SJCRH30 (cell line): ENCODE measurements around the gene TRPV4. TPM values are rescaled to one million over a fixed set of nuclear protein-coding genes. Genes with fewer than 3 reads are reported as not detected.

ENCODE experiments used
- DNase-seq, 2 experiments: peaks; one replicate each; pipeline ENCODE4 v3.0.0-alpha.2; 2015 to 2020
- H3K27ac ChIP-seq: fragments of 250-450 bp; sonication (Bioruptor Pico); 2 replicates; pipeline ENCODE4 v1.5.1; 2020; ENCODE audit warnings: mild to moderate bottlenecking, moderate library complexity
- H3K27me3 ChIP-seq: fragments of 250-450 bp; sonication (Bioruptor Pico); 2 replicates; pipeline ENCODE4 v1.5.1; 2020; ENCODE audit warnings: mild to moderate bottlenecking, moderate library complexity
- H3K36me3 ChIP-seq: fragments of 250-450 bp; sonication (Bioruptor Pico); 2 replicates; pipeline ENCODE4 v1.5.1; 2020; ENCODE audit warnings: mild to moderate bottlenecking, moderate library complexity
- H3K4me1 ChIP-seq: fragments of 250-450 bp; sonication (Bioruptor Pico); 2 replicates; pipeline ENCODE4 v1.5.1; 2020; ENCODE audit warnings: mild to moderate bottlenecking, moderate library complexity
- H3K4me3 ChIP-seq: fragments of 250-450 bp; sonication (Bioruptor Pico); 2 replicates; pipeline ENCODE4 v1.5.1; 2020; ENCODE audit warnings: mild to moderate bottlenecking, moderate library complexity
- H3K9me3 ChIP-seq: fragments of 250-450 bp; sonication (Bioruptor Pico); replicated peaks from 2 replicates; pipeline ENCODE4 v1.5.1; 2020; ENCODE audit warnings: mild to moderate bottlenecking, moderate library complexity
- total RNA-seq: library from RNA; depleted of rRNA; stranded (reverse); fragments of >200 nt; shearing (Covaris generic); gene quantifications from 2 replicates; pipeline ENCODE4 v1.2.3, GENCODE V29; 2014; rRNA removed

The TRPV4 gene
- total RNA-seq, result 2.4 and 2.9 TPM in 2 replicates

GRCh38 chr12:109833307-109834189 lies at the start of gene TRPV4:
Gene TRPV4 (minus strand): TSS chr12:109833398. CDS start chr12:109814796, 18,602 bp downstream.
- H3K36me3 ChIP-seq, result no peaks in the 10 kb centered on the region
- H3K4me3 ChIP-seq, result peak within 1 kb of the TSS; percentile 74
- DNase-seq, result peak; percentile 45 to 58
- no peak within 1 kb of the TSS for H3K27ac ChIP-seq
- H3K9me3 ChIP-seq, result no peaks in the 10 kb centered on the region
- no peaks in the 10 kb centered on the region for H3K27me3 ChIP-seq
- no peaks in the 10 kb centered on the region for H3K4me1 ChIP-seq

GRCh38 chr12:109881752-109882151 lies 48.6 kb upstream of the TRPV4 start:
- H3K27ac ChIP-seq, result no peak overlapping the region
- no peaks in the 10 kb centered on the region for H3K36me3 ChIP-seq
- DNase-seq, result no peak
- no peaks in the 10 kb centered on the region for H3K4me1 ChIP-seq
- H3K9me3 ChIP-seq, result no peaks in the 10 kb centered on the region
- H3K27me3 ChIP-seq, result no peaks in the 10 kb centered on the region
- H3K4me3 ChIP-seq, result no peak overlapping the region

- H3K36me3 ChIP-seq, result no peaks in the 10 kb centered on the region
- no peaks in the 10 kb centered on the region for H3K9me3 ChIP-seq
- no peaks in the 10 kb centered on the region; the same call in 1 of the 2 replicates for H3K4me1 ChIP-seq
- H3K4me3 ChIP-seq, result peak overlapping the region; percentile 96
- H3K27me3 ChIP-seq, result no peaks in the 10 kb centered on the region
- DNase-seq, result no peak
- H3K27ac ChIP-seq, result no peak overlapping the region
Observed at GRCh38 chr12:109880938-109881337, 47.7 kb upstream of the TRPV4 start.

DNA sequence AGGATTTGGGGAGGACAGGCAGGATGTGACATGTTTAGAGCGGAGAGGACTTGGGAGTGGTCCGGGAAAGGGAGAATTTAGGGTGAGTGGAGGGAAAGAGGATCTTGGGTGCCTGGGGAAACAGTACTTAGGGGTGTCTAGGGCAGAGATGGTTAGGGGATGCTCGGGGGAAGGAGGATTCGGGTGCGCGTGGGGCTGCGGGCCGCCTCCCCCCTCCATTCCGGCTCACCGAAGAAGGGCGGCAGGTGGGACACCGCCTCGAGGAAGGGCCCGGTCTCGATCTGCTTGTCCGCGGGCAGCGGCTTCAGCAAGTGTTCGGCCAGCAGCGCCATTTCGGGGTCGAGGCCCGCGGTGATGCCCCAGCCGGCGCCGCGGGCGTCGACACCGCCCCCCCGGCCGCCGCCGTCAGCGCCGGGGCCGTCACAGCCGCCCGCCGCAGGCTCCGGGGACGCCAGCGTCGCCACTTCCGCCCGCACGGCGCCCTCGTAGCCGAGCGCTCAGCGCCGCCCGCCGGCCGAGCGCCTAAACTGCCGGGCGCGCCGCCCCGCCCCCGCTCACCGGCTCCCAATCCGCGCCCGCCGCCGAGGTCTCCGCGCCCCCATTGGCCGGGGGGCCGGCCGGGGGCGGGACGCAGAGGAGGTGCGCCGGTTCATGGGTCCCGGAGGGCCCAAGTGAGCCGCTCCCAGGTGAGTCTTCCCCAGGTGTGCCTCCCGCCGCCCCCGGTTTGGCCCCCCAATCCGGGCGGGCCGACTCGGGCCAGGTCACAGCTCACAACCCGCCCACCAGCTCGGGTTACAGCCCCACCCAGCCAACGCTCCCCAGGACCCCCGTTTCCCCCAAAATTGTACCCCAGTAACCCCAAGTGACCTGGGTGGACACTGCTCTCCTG lies 47.1 kb upstream of the TRPV4 start, which contains the start of gene GLTP:
TSS of gene GLTP (minus strand) at position 499 of the 889 bp plus-strand sequence. CDS start at position 332, 167 bp downstream.
- Histone ChIP-seq H3K27ac (peak within 1 kb of the TSS; percentile 34; the same call in 1 of the 2 replicates), H3K9me3 (no peaks in the 10 kb centered on the region), H3K36me3 (no peaks in the 10 kb centered on the region), H3K4me3 (peak within 1 kb of the TSS; percentile 96), H3K4me1 (peaks cover 6% of the 10 kb centered on the region; the same call in 1 of the 2 replicates), H3K27me3 (no peaks in the 10 kb centered on the region)
- peak; percentile 67 to 86 for DNase-seq

GRCh38 chr12:109879351-109880042 lies 46.3 kb upstream of the TRPV4 start:
- peak in 1 of 2 experiments; percentile 26 for DNase-seq
- no peaks in the 10 kb centered on the region for H3K9me3 ChIP-seq
- H3K27ac ChIP-seq, result peak overlapping the region; percentile 34; the same call in 1 of the 2 replicates
- no peaks in the 10 kb centered on the region for H3K27me3 ChIP-seq
- H3K36me3 ChIP-seq, result no peaks in the 10 kb centered on the region
- peaks cover 8% of the 10 kb centered on the region; the same call in 1 of the 2 replicates for H3K4me1 ChIP-seq
- peak overlapping the region; percentile 96 for H3K4me3 ChIP-seq

DNA sequence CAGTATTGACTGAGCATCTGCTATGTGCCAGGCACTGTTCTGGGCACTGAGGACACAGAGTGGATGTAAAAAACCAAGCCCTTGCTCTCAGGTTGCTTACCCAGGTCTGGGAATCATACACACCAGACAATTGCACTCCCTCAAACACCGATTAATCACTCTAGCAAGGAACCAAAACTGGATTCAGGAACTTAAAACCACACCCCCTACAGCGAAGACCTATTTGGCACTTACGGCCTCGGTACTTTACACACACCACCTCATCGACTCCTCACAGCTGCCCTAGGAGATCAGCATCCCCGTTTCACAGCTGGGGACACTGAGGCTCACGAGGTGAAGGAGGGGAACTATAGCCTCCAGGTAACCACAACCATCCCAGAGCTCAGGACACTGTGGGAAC lies 45.6 kb upstream of the TRPV4 start:
- Histone ChIP-seq H3K4me3 (peak overlapping the region; percentile 96; the same call in 1 of the 2 replicates), H3K36me3 (no peaks in the 10 kb centered on the region), H3K4me1 (peaks cover 8% of the 10 kb centered on the region; the same call in 1 of the 2 replicates), H3K27me3 (no peaks in the 10 kb centered on the region), H3K27ac (no peak overlapping the region), H3K9me3 (no peaks in the 10 kb centered on the region)
- no peak for DNase-seq

DNA sequence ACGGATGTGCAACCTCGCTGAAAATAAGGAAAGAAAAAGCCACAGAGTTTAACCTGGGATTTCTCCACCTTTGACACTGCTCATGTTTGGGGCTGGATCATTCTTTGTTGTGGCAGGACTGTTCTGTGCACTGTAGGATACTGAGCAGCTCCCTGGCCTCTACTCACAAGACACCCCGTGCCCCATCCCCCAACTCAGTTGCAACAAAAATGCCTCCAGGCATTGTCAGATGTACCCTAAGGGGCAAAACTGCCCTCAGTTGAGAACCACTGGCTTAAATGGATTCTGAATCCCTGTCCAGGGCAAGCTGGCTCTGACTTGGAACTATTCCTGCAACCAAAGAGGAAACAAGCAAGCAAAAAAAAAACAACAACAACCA lies 45.0 kb upstream of the TRPV4 start:
- no peak for DNase-seq
- Histone ChIP-seq H3K9me3 (no peaks in the 10 kb centered on the region), H3K27me3 (no peaks in the 10 kb centered on the region), H3K36me3 (no peaks in the 10 kb centered on the region), H3K4me3 (no peak overlapping the region), H3K27ac (no peak overlapping the region), H3K4me1 (peaks cover 8% of the 10 kb centered on the region; the same call in 1 of the 2 replicates)

- Histone ChIP-seq H3K4me1 (peaks cover 8% of the 10 kb centered on the region; the same call in 1 of the 2 replicates), H3K36me3 (no peaks in the 10 kb centered on the region), H3K27ac (no peak overlapping the region), H3K9me3 (no peaks in the 10 kb centered on the region), H3K4me3 (no peak overlapping the region), H3K27me3 (no peaks in the 10 kb centered on the region)
- no peak for DNase-seq
Observed at GRCh38 chr12:109877504-109878246, 44.5 kb upstream of the TRPV4 start.

DNA sequence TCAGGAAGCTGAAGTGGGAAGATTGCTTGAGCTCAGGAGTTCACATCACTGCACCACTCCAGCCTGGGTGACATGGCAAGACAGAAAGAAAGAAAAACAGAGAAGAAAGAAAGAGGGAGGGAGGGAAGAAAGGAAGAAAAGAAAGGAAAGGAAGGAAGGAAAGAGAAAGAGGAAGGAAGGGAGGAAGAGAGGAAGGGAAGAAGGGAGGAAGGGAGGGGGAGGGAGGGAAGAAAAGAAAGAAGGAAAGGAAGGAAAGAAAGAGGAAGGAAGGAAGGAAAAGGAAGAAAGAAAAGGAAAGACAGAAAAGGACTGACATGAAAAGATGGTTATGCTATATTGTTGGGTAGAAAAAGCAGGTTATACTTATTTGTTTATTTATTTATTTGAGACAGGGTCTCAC lies 43.2 kb upstream of the TRPV4 start:
- no peaks in the 10 kb centered on the region for H3K36me3 ChIP-seq
- H3K27ac ChIP-seq, result no peak overlapping the region
- H3K4me3 ChIP-seq, result no peak overlapping the region
- peaks cover 8% of the 10 kb centered on the region; the same call in 1 of the 2 replicates for H3K4me1 ChIP-seq
- no peak for DNase-seq
- H3K9me3 ChIP-seq, result no peaks in the 10 kb centered on the region
- H3K27me3 ChIP-seq, result no peaks in the 10 kb centered on the region

DNA sequence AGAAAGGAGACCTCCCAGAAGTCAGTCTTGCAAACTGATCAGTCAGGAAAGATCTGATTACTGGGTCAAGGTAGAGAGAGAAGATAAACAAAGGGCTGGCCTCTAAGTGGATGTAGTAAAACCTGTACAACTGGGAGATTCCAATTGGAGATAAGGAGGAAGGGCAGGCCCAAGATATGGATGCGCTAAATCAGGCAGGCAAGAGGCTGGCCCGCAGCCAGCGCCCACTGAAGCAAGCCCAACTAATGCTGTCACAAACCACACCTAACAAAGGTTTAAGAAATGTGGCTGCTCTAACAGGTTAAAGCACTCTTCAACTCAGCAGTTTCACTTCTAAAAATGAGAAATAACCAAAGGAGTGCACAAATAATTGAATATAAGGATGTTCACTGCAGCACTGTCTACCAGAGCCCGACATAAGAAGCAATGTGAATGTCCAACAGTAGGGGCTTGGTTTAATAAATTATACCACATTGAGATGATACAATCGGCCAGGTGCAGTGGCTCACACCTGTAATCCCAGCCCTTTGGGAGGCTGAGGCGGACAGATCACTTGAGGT lies 42.5 kb upstream of the TRPV4 start:
- DNase-seq, result peak in 1 of 2 experiments; percentile 26
- Histone ChIP-seq H3K9me3 (no peaks in the 10 kb centered on the region), H3K4me3 (no peak overlapping the region), H3K27ac (no peak overlapping the region), H3K27me3 (no peaks in the 10 kb centered on the region), H3K4me1 (peaks cover 8% of the 10 kb centered on the region; the same call in 1 of the 2 replicates), H3K36me3 (no peaks in the 10 kb centered on the region)

GRCh38 chr12:109873653-109874052 lies 40.5 kb upstream of the TRPV4 start:
- H3K27me3 ChIP-seq, result no peaks in the 10 kb centered on the region
- no peaks in the 10 kb centered on the region for H3K9me3 ChIP-seq
- H3K4me1 ChIP-seq, result peaks cover 8% of the 10 kb centered on the region; the same call in 1 of the 2 replicates
- no peak overlapping the region for H3K4me3 ChIP-seq
- no peak overlapping the region for H3K27ac ChIP-seq
- DNase-seq, result no peak
- H3K36me3 ChIP-seq, result no peaks in the 10 kb centered on the region

- no peak for DNase-seq
- Histone ChIP-seq H3K27ac (no peak overlapping the region), H3K4me3 (no peak overlapping the region), H3K27me3 (no peaks in the 10 kb centered on the region), H3K36me3 (no peaks in the 10 kb centered on the region), H3K4me1 (peaks cover 8% of the 10 kb centered on the region; the same call in 1 of the 2 replicates), H3K9me3 (no peaks in the 10 kb centered on the region)
Observed at GRCh38 chr12:109871668-109872314, 38.6 kb upstream of the TRPV4 start.

DNA sequence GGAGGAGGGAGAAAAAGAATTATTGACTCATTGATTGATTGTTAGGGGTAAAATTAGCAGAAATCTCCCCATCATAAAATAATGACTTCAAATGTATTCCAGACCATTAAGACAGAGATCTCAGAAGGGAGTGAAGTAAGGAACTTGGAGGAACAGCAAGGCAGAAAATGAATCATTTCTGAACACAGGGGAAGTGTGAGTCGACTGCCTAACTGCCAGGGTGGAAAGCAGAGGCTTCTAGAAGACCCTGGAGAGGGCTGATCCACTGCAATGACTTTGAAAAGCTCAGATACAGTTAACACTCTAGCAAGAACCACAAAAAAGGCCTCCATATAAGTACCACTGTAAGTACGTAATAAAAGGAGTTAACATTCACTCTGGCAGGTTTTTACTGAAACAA lies 37.5 kb upstream of the TRPV4 start:
- H3K27me3 ChIP-seq, result no peaks in the 10 kb centered on the region
- no peaks in the 10 kb centered on the region for H3K36me3 ChIP-seq
- no peak overlapping the region for H3K27ac ChIP-seq
- no peaks in the 10 kb centered on the region for H3K9me3 ChIP-seq
- no peak for DNase-seq
- peaks cover 6% of the 10 kb centered on the region; the same call in 1 of the 2 replicates for H3K4me1 ChIP-seq
- H3K4me3 ChIP-seq, result no peak overlapping the region
